Activated T-helper 17 cell treated with anti-CD3 and anti-CD28 coated beads, Interleukin-2, amount 50 U/mL, for 72 hours (primary cell): ENCODE measurements around the gene RBMX2. TPM values are rescaled to one million over a fixed set of nuclear protein-coding genes. Genes with fewer than 3 reads are reported as not detected.
A peak's percentile ranks its signal among the peaks of the same experiment; 100 is the strongest.
"Not testable (repeated sequence)": the region's sequence is repeated elsewhere in the genome, so short reads cannot be mapped to it uniquely, and the experiment has no call there.

Experiments used
- ATAC-seq: fragments of 150-1000 bp; cut with Tn5 transposase; replicated peaks from 2 replicates; pipeline ENCODE4 v1.10.0; 2021; ENCODE audit warnings: mild to moderate bottlenecking, moderate library complexity
- H3K27ac Mint-ChIP-seq: one replicate; pipeline ENCODE4 v1.8.0; 2022; ENCODE audit warnings: mixed read lengths
- H3K27me3 Mint-ChIP-seq: one replicate; pipeline ENCODE4 v1.8.0; 2022; ENCODE audit warnings: mixed read lengths
- H3K36me3 Mint-ChIP-seq: one replicate; pipeline ENCODE4 v1.8.0; 2022; ENCODE audit warnings: low read depth, mild to moderate bottlenecking, mixed read lengths
- H3K4me1 Mint-ChIP-seq: one replicate; pipeline ENCODE4 v1.8.0; 2022; ENCODE audit warnings: mixed read lengths
- H3K4me3 Mint-ChIP-seq: one replicate; pipeline ENCODE4 v1.8.0; 2022; ENCODE audit warnings: mild to moderate bottlenecking, mixed read lengths
- H3K9me3 Mint-ChIP-seq: one replicate; pipeline ENCODE4 v1.8.0; 2022; ENCODE audit warnings: mixed read lengths
- total RNA-seq, 2 donors: library from RNA; stranded (reverse); gene quantifications; one replicate each; pipeline ENCODE4 v1.2.3, GENCODE V29; 2022

Gene RBMX2, protein sequence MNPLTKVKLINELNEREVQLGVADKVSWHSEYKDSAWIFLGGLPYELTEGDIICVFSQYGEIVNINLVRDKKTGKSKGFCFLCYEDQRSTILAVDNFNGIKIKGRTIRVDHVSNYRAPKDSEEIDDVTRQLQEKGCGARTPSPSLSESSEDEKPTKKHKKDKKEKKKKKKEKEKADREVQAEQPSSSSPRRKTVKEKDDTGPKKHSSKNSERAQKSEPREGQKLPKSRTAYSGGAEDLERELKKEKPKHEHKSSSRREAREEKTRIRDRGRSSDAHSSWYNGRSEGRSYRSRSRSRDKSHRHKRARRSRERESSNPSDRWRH
- 10 to 100 TPM; 24.1 to 25.2 TPM for total RNA-seq

DNA sequence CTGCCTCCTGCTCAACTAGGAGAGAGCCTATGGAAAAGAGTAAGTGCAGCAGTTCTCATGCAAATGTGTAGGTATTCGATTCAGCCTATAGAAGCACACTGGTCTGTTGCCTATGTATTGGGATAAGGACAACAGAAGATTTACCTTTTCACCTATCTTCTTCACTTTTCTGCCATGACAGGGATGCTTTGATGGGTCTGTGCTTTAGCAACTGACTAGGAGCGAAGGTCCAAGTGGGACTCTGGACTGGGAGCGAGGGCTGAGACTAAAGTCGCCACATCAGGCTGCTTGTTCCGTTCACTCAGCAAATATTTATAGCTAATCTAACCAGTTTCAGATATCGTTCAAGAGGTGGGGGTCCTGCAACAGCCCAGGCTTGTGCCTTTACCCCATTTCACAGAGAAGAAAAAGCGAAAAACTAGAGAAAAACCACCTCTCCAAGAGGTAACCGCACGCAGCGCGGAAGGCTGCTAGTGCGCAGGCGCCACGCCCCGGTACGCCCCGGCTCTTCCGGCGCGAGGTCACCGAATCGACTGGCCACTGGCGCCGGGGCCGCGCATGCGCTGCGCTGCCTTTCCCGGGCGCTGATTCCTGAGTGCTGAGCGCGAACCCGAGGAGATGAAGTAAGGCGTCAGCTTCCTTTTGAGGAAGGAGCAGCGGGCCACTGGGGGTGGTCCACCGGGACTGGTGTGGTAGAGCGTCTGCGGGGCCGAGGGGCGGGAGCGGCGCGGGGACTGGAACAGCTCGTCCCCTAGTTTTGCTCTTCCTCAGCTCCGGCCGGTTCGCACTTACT, at the start of gene RBMX2:
RBMX2 (plus strand) TSS at position 573 of the 793 bp plus-strand sequence; CDS start at position 619, 46 bp downstream.
- Mint-ChIP-seq H3K4me1 (no peaks in the 10 kb centered on the region), H3K4me3 (peak within 1 kb of the TSS; percentile 98), H3K36me3 (peaks cover 15% of the 10 kb centered on the region), H3K27me3 (peaks cover 6% of the 10 kb centered on the region), H3K9me3 (no peaks in the 10 kb centered on the region), H3K27ac (peak within 1 kb of the TSS; percentile 96)
- peak; percentile 97 for ATAC-seq

DNA sequence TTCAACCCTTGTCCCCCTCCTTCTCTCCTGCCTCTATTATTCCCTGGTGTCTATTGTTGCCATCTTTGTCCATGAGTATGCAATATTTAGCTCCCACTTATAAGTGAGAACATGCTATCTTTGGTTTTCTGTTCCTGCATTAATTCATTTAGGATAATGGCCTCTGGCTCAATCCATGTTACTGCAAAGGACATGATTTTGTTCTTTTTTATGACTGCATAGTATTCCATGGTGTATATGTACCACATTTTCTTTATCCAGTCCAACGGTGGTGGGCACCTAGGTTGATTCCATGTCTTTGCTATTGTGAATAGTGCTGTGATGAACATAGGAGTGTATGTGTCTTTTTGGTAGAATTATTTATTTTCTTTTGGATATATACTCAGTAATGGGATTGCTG, 49.7 kb upstream of the RBMX2 start:
- H3K9me3 Mint-ChIP-seq, H3K4me3 Mint-ChIP-seq, H3K27ac Mint-ChIP-seq, H3K27me3 Mint-ChIP-seq, H3K4me1 Mint-ChIP-seq, ATAC-seq: not testable (repeated sequence)
- peaks cover 40% of the 10 kb centered on the region for H3K36me3 Mint-ChIP-seq

DNA sequence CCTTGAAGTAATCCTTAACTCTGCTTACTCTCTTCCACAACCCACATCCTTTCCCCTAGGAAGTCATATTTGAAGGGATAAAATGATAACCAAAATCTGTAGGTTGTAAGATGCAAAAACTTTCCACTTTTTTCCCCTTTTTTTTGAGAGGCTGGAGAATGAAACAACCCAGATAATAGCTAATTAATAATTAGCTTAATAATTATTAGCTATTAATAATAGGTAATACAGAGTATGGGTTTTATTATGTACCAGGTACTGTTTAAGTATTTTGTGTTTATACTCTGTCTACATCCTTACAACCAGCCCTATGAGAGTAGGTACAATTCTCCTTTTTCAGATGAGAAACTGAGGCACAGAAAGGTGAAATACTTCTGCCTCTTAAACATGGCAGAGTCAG, 25.7 kb upstream of the RBMX2 start:
- no peak overlapping the region for H3K27ac Mint-ChIP-seq

DNA sequence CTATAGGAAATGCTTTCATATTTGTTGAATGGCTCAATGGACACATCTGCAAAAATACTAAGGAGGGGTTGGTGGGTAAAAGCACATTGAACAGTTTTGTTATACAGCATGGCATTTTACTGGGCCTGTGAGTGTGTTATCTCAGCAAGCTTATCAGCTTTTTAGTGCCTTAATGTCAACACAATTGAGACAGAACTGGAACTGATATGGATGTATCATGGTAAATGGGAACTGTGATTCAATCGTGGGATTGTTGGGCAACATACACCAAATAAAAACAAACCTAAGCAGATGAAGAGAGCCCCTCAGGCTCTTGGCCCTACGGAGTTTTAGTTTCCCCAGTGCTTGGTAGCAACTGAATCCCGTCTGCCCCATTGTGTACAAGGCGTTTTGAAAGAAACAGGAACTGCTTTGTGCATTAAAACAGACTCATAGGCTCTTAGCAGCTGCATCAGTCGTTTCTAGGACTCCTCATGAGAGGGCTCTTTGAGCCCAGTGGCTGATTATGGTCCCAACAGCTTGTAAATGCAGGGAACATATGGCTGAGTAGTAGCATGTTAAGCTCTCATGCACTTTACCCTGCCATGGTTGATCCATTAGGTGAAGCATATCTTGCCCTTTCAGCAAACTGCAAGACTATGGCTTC, 23.6 kb upstream of the RBMX2 start:
- Mint-ChIP-seq H3K27me3 (no peaks in the 10 kb centered on the region), H3K4me3 (no peak overlapping the region), H3K9me3 (no peaks in the 10 kb centered on the region), H3K36me3 (no peaks in the 10 kb centered on the region), H3K27ac (no peak overlapping the region), H3K4me1 (no peaks in the 10 kb centered on the region)
- ATAC-seq = no peak

More for the DNA sequence above, 25.7 kb upstream of the RBMX2 start:
- Mint-ChIP-seq H3K27me3 (no peaks in the 10 kb centered on the region), H3K36me3 (peaks cover 11% of the 10 kb centered on the region), H3K9me3 (no peaks in the 10 kb centered on the region), H3K4me3 (no peak overlapping the region), H3K4me1 (no peaks in the 10 kb centered on the region)
- no peak for ATAC-seq

DNA sequence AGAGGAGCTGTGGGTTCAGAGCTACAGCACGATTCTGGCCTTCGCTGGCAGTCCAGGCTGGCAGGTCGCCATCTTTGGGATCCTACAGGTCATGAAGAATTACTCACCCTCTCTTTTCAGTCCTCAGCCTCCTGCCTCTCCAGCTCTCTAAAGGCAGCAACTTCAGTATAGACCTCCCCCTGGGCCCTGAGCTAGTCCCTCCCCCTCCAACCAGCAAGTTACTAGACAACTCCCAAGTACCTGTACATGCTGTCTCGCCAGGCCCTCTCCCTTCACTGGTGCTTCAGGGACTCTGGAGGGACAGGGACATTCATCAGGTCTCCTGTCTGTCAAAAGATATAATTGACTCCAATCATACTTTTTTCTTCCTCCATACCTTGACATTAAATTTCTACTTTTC, 16.3 kb upstream of the RBMX2 start, which contains the start of gene GPR119:
GPR119 (minus strand) TSS at position 155 of the 400 bp plus-strand sequence. CDS start 227 bp downstream, outside the sequence.
- Mint-ChIP-seq H3K4me1 (no peaks in the 10 kb centered on the region), H3K9me3 (no peaks in the 10 kb centered on the region), H3K27me3 (no peaks in the 10 kb centered on the region), H3K27ac (no peak within 1 kb of the TSS), H3K4me3 (no peak within 1 kb of the TSS), H3K36me3 (no peaks in the 10 kb centered on the region)
- no peak for ATAC-seq

DNA sequence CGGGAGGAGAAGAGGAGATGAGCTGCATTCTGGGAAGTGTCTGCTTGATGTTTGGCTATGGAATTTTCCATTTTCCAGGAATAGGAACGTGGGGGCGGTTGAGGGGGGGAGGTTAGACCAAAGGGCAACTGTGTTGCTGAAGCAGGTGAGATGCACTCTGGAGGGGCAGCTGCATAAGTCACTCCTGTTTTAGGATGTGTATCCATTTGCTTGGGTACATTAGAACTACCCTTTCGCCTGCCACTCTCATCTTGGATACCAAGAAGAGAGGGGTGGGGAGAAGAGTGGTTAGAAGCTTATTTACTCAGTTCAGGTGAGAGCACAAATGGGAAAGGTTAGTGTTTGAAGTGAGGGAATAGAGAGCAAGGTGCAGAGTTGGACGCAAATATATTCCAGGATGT, 15.4 kb upstream of the RBMX2 start:
- no peak for ATAC-seq
- no peaks in the 10 kb centered on the region for H3K36me3 Mint-ChIP-seq
- H3K27ac Mint-ChIP-seq = no peak overlapping the region

DNA sequence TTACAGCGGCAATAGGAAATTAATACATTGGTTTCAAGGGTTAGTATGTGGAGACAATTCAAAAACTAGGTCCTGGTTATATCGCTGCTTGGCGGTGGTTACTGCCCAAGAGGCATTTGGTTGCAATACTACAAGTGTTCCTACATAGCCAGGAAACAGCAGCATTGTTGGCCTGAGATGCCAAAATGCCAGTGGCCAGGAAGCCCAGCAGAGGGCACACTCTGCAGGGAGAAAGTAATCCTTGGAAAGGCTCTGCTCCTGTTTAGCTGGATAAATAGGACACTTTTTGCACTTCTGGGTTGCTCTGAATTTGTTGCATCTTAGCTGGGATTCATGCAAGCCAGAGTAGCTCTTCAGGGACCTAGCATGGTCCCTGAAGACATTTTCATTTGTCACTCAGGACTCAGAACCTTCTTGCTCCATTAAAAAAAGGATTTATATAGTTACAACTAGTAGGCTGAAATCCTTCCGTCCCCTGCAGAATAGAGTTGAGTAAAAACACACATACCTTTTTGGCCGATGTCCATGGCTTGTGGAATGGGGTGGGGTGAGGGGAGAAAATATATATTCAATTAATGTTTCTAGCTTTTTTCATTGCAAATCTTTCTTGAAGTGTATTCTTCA, 8.2 kb upstream of the RBMX2 start:
- no peak overlapping the region for H3K27ac Mint-ChIP-seq
- no peak for ATAC-seq
- H3K27me3 Mint-ChIP-seq = peaks cover 6% of the 10 kb centered on the region
- no peaks in the 10 kb centered on the region for H3K36me3 Mint-ChIP-seq
- H3K9me3 Mint-ChIP-seq = no peaks in the 10 kb centered on the region
- no peaks in the 10 kb centered on the region for H3K4me1 Mint-ChIP-seq
- no peak overlapping the region for H3K4me3 Mint-ChIP-seq

More for the DNA sequence above, 15.4 kb upstream of the RBMX2 start:
- H3K4me3 Mint-ChIP-seq = no peak overlapping the region
- H3K9me3 Mint-ChIP-seq = no peaks in the 10 kb centered on the region
- H3K4me1 Mint-ChIP-seq = no peaks in the 10 kb centered on the region
- H3K27me3 Mint-ChIP-seq = no peaks in the 10 kb centered on the region

DNA sequence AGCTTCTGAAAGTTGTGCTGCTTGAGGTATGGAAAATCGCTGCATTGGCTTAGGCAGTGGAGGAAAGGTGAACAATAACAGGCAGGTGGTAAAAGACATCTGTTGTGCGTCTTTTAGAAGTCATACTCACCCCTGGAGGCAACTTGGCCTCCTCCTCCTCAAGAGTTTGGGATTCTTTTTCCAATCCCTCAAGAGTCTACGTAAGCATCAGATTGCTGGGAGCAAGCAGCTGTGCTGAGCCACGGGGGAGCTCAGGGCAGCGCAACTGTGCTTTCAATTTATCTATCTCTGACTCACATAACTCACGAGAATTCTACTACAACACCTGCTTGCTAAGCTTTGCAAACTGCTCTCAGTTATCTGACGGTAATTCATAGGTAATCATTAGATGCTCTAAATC, 6.4 kb upstream of the RBMX2 start:
- no peak overlapping the region for H3K27ac Mint-ChIP-seq
- peaks cover 6% of the 10 kb centered on the region for H3K27me3 Mint-ChIP-seq
- no peaks in the 10 kb centered on the region for H3K9me3 Mint-ChIP-seq
- no peak overlapping the region for H3K4me3 Mint-ChIP-seq
- H3K36me3 Mint-ChIP-seq = no peaks in the 10 kb centered on the region
- no peaks in the 10 kb centered on the region for H3K4me1 Mint-ChIP-seq
- no peak for ATAC-seq

DNA sequence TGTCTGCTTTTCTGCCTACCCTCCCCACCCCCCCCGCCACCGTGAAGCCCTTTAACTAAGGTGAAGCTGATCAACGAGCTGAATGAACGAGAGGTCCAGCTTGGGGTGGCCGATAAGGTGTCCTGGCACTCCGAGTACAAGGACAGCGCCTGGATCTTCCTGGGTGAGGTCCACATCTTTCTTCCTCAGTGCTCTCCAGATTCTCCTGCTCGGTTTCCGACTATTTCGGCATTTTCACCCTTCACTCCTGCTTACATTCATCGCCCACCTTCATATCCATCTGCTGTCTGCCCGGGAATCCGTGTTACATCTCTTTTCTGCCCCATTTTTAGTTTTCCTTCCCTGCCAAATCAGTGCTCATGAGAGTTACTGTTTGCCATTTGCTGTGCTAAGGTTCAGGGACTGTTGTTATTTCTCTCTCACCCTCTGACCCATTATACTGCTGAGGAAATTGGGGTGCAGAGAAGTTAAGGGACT, 459 bp downstream of the RBMX2 start:
- Mint-ChIP-seq H3K4me3 (peak overlapping the region; percentile 98), H3K9me3 (no peaks in the 10 kb centered on the region), H3K27me3 (peaks cover 1% of the 10 kb centered on the region), H3K27ac (peak overlapping the region; percentile 96), H3K4me1 (no peaks in the 10 kb centered on the region), H3K36me3 (peaks cover 17% of the 10 kb centered on the region)
- no peak for ATAC-seq

DNA sequence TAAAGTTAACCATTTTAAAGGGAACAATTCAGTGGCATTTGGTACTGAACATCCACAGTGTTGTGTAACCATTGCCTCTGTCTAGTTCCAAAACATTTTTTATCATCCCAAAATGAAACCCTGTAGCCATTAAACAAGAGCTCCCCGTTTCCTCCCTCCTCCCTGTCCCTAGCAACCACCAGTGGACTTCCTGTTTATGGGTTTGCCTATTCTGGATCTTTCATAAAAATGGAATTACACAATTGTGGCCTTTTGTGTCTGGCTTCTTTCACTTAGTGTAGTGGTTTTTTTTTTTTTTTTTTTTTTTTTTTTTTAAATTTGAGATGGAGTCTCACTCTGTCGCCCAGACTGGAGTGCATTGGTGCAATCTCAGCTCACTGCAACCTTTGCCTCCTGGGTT, 11.6 kb downstream of the RBMX2 start:
- Mint-ChIP-seq H3K9me3 (no peaks in the 10 kb centered on the region), H3K36me3 (peaks cover 53% of the 10 kb centered on the region), H3K27me3 (no peaks in the 10 kb centered on the region), H3K4me3 (no peak overlapping the region), H3K27ac (no peak overlapping the region), H3K4me1 (no peaks in the 10 kb centered on the region)
- ATAC-seq = no peak

DNA sequence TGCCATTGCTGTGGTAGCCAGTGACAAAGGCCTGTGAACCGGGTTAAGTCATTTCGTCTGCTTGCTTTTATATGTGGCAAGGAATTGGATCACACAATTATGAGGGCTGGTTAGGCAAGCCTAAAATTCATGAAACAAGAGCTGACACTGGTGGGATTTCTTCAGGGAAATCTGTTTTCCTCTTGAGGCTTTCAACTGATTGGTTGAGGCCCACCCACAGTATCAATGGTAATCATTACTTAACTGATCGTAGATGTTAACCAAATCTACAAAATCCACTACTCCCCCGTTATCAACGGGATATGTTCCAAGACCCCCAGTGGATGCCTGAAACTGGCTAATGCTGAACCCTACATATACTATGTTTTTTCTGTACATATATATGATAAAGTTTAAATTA, 13.0 kb downstream of the RBMX2 start:
- no peak overlapping the region for H3K4me3 Mint-ChIP-seq
- no peak for ATAC-seq
- no peaks in the 10 kb centered on the region for H3K4me1 Mint-ChIP-seq
- H3K36me3 Mint-ChIP-seq = peaks cover 39% of the 10 kb centered on the region
- H3K27me3 Mint-ChIP-seq = no peaks in the 10 kb centered on the region
- no peak overlapping the region for H3K27ac Mint-ChIP-seq
- no peaks in the 10 kb centered on the region for H3K9me3 Mint-ChIP-seq

DNA sequence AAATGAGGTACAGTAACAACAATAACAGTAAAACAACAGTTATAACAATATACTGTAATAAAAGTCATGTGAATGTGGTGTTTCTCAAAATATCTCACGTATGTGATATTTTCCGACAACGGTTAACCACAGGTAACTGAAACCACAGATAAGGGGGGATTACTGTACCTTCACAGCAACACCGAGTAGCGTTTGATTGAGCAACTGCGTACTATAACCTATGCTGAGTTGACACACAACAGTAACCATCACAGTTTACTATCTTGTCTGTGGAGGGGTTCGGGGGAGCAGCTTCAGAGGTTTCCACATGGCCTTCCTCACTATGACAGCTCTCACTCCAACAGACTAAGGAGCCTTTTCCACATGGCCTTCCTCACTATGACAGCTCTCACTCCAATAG, 13.4 kb downstream of the RBMX2 start:
- H3K4me1 Mint-ChIP-seq = no peaks in the 10 kb centered on the region

DNA sequence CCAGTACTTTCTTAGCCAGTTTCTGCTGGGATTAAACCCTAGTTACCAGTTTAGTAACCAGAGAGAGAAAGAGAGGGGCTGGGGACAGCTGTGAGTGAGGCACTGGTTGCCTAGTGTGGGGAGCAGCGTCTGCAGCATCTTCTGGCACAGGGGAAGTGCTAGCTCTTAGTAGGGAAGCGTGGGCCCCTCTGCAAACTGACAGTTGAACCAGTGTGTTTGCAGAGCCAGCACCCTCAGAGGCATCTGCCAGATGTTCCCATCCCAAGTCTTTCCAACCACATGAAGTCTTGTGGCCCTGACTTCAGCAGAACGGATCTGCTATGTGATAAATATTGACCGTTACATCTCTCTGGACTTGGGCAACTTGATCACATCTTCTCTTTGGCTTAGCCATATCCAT, 15.0 kb downstream of the RBMX2 start:
- H3K36me3 Mint-ChIP-seq = peaks cover 26% of the 10 kb centered on the region

More for the DNA sequence above, 13.4 kb downstream of the RBMX2 start:
- no peak for ATAC-seq
- Mint-ChIP-seq H3K27ac (no peak overlapping the region), H3K36me3 (peaks cover 36% of the 10 kb centered on the region), H3K27me3 (no peaks in the 10 kb centered on the region), H3K9me3 (no peaks in the 10 kb centered on the region), H3K4me3 (no peak overlapping the region)

DNA sequence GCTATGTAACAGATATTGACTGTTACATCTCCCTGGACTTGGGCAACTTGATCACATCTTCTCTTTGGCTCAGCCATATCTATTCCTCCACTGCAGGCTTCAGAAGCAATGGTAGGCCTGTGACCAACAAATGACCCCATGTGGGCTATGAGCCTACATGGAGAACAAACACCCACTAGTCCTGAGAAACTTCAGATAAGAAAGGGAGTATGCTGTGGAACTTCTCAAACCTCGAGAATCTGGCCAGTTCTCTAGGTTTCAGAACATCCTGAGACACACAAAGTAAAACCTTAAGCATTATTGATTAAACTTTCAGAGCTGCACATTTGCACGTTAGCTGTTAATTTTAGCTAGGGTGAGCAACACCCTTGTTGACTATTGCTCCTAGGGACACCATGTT, 16.3 kb downstream of the RBMX2 start:
- no peak for ATAC-seq
- H3K27ac Mint-ChIP-seq = no peak overlapping the region
- H3K27me3 Mint-ChIP-seq = no peaks in the 10 kb centered on the region
- H3K36me3 Mint-ChIP-seq = peaks cover 16% of the 10 kb centered on the region
- H3K4me1 Mint-ChIP-seq = no peaks in the 10 kb centered on the region
- H3K9me3 Mint-ChIP-seq = no peaks in the 10 kb centered on the region
- no peak overlapping the region for H3K4me3 Mint-ChIP-seq

More for the DNA sequence above, 15.0 kb downstream of the RBMX2 start:
- H3K4me1 Mint-ChIP-seq = no peaks in the 10 kb centered on the region
- H3K27me3 Mint-ChIP-seq = no peaks in the 10 kb centered on the region
- H3K9me3 Mint-ChIP-seq = no peaks in the 10 kb centered on the region
- no peak for ATAC-seq
- H3K27ac Mint-ChIP-seq = no peak overlapping the region
- no peak overlapping the region for H3K4me3 Mint-ChIP-seq
